Omental fat pad (tissue), 4 donors: ENCODE measurements around the gene TUBAL3. TPM values are rescaled to one million over a fixed set of nuclear protein-coding genes. Genes with fewer than 3 reads are reported as not detected.
A peak's percentile ranks its signal among the peaks of the same experiment; 100 is the strongest.

Experiments used
- ATAC-seq: fragments of 150-250 bp; one replicate; pipeline ENCODE4 v1.9.1; 2016; ENCODE audit warnings: mild to moderate bottlenecking, moderate library complexity; ENCODE audit not compliant: low FRiP score
- DNase-seq: peaks from one replicate; pipeline ENCODE4 v3.0.0-alpha.2; 2019; ENCODE audit warnings: low spot score
- CTCF ChIP-seq, 3 donors: fragments of 450-650 bp; IDR thresholded peaks; one replicate each; pipeline ENCODE4 v1.5.1; 2016 to 2017; ENCODE audit warnings: antibody characterized with exemption in 3 of 3, mild to moderate bottlenecking in 3 of 3, moderate library complexity in 2 of 3
- total RNA-seq, 4 donors: library from RNA; depleted of rRNA; stranded (reverse); fragments of >200 nt; gene quantifications; one replicate each; pipeline ENCODE4 v1.1.0, GENCODE V29; 2016

The TUBAL3 gene
- total RNA-seq, 4 donors from 2014 or later: not detected

GRCh38 chr10:5447611-5448071 is 43.0 kb upstream of the TUBAL3 start:
- TF ChIP-seq CTCF (IDR thresholded peaks at IDR 0.05): no peak
- no peak for ATAC-seq

GRCh38 chr10:5447056-5447455 is 42.4 kb upstream of the TUBAL3 start:
- DNase-seq: no peak
- no peak for ATAC-seq
- TF ChIP-seq CTCF (IDR thresholded peaks at IDR 0.05): no peak

More at GRCh38 chr10:5447611-5448071, 43.0 kb upstream of the TUBAL3 start:
- DNase-seq: no peak

- TF ChIP-seq CTCF (IDR thresholded peaks at IDR 0.05): no peak
- DNase-seq (peak; percentile 89), ATAC-seq (peak; percentile 90)
Observed at GRCh38 chr10:5446390-5446926, 41.8 kb upstream of the TUBAL3 start.

GRCh38 chr10:5445006-5445405 is 40.4 kb upstream of the TUBAL3 start:
- ATAC-seq (no peak), DNase-seq (no peak)
- TF ChIP-seq CTCF (IDR thresholded peaks at IDR 0.05): no peak

- no peak for TF ChIP-seq CTCF (IDR thresholded peaks at IDR 0.05)
- no peak for DNase-seq
- ATAC-seq: no peak
Observed at GRCh38 chr10:5443429-5443828, 38.8 kb upstream of the TUBAL3 start.

- no peak for TF ChIP-seq CTCF (IDR thresholded peaks at IDR 0.05)
- ATAC-seq (no peak), DNase-seq (no peak)
Observed at GRCh38 chr10:5442990-5443370, 38.4 kb upstream of the TUBAL3 start.
